Chondrocyte (in vitro differentiated cells): ENCODE data around the gene NLRP3. TPM values are rescaled to one million over a fixed set of nuclear protein-coding genes. Genes with fewer than 3 reads are reported as not detected.
"Not testable (repeated sequence)": the region's sequence is repeated elsewhere in the genome, so short reads cannot be mapped to it uniquely, and the experiment has no call there.

Source experiments
- DNase-seq: peaks from one replicate; pipeline ENCODE4 v3.0.0; 2021; ENCODE audit warnings: mixed read lengths, low spot score
- H3K27ac Mint-ChIP-seq: one replicate; pipeline ENCODE4 v1.8.0; 2021; ENCODE audit warnings: mild to moderate bottlenecking, moderate library complexity, mixed read lengths; ENCODE audit not compliant: unreplicated experiment
- H3K27me3 Mint-ChIP-seq: 2 replicates; pipeline ENCODE4 v1.8.0; 2021; ENCODE audit warnings: low read depth, mixed read lengths
- H3K36me3 Mint-ChIP-seq: 2 replicates; pipeline ENCODE4 v1.8.0; 2021; ENCODE audit warnings: low read depth, mixed read lengths
- H3K4me1 Mint-ChIP-seq: 2 replicates; pipeline ENCODE4 v1.8.0; 2021; ENCODE audit warnings: low read depth, mild to moderate bottlenecking, mixed read lengths
- H3K4me3 Mint-ChIP-seq: one replicate; pipeline ENCODE4 v1.8.0; 2021; ENCODE audit warnings: mild to moderate bottlenecking, moderate library complexity, mixed read lengths; ENCODE audit not compliant: unreplicated experiment
- H3K9me3 Mint-ChIP-seq: 2 replicates; pipeline ENCODE4 v1.8.0; 2021; ENCODE audit warnings: low read depth, mixed read lengths
- CTCF ChIP-seq: fragments of 200-600 bp; sonication (generic); IDR thresholded peaks from 2 replicates; pipeline ENCODE4 v1.5.0; 2021; ENCODE audit warnings: antibody characterized with exemption, mild to moderate bottlenecking, moderate library complexity
- total RNA-seq: library from RNA; stranded (reverse); gene quantifications from 3 replicates; pipeline ENCODE4 v1.2.1, GENCODE V29; 2021

Gene NLRP3
- total RNA-seq, 1 donor from 2014 or later, result 0.15 TPM

- Mint-ChIP-seq H3K9me3 (no peaks in the 10 kb centered on the region), H3K36me3 (no peaks in the 10 kb centered on the region), H3K27ac (no peak overlapping the region), H3K4me1 (peaks cover 9% of the 10 kb centered on the region), H3K27me3 (peaks cover 4% of the 10 kb centered on the region), H3K4me3 (no peak overlapping the region)
- no peak for TF ChIP-seq CTCF
- no peak for DNase-seq
These were observed 28.9 kb upstream of the NLRP3 start for GRCh38 chr1:247387096-247387495.

- no peaks in the 10 kb centered on the region for H3K9me3 Mint-ChIP-seq
- H3K4me3 Mint-ChIP-seq, result no peak overlapping the region
- H3K27me3 Mint-ChIP-seq, result peaks cover 5% of the 10 kb centered on the region
- peaks cover 9% of the 10 kb centered on the region for H3K4me1 Mint-ChIP-seq
- TF ChIP-seq CTCF, result no peak
- no peak overlapping the region for H3K27ac Mint-ChIP-seq
- no peak for DNase-seq
- no peaks in the 10 kb centered on the region for H3K36me3 Mint-ChIP-seq
These were observed 28.4 kb upstream of the NLRP3 start for GRCh38 chr1:247387565-247387964.

- DNase-seq, result no peak
- Mint-ChIP-seq H3K36me3 (no peaks in the 10 kb centered on the region), H3K9me3 (no peaks in the 10 kb centered on the region), H3K27ac (no peak overlapping the region), H3K4me1 (peaks cover 5% of the 10 kb centered on the region), H3K27me3 (peaks cover 4% of the 10 kb centered on the region), H3K4me3 (peak overlapping the region; percentile 28)
- TF ChIP-seq CTCF, result peak; percentile 93
These were observed 25.7 kb upstream of the NLRP3 start for GRCh38 chr1:247390116-247390791.

- no peaks in the 10 kb centered on the region for H3K36me3 Mint-ChIP-seq
- peaks cover 4% of the 10 kb centered on the region for H3K27me3 Mint-ChIP-seq
- no peak overlapping the region for H3K4me3 Mint-ChIP-seq
- H3K27ac Mint-ChIP-seq, result no peak overlapping the region
- H3K4me1 Mint-ChIP-seq, result peaks cover 5% of the 10 kb centered on the region
- TF ChIP-seq CTCF, result no peak
- no peak for DNase-seq
- H3K9me3 Mint-ChIP-seq, result no peaks in the 10 kb centered on the region
These were observed 25.0 kb upstream of the NLRP3 start for GRCh38 chr1:247390996-247391395.

- TF ChIP-seq CTCF, result no peak
- no peak for DNase-seq
- no peaks in the 10 kb centered on the region for H3K9me3 Mint-ChIP-seq
These were observed 23.9 kb upstream of the NLRP3 start for GRCh38 chr1:247392088-247392487.

GRCh38 chr1:247395075-247395474 is 20.9 kb upstream of the NLRP3 start:
- not testable (repeated sequence) for H3K36me3 Mint-ChIP-seq, DNase-seq, H3K27me3 Mint-ChIP-seq, H3K9me3 Mint-ChIP-seq, H3K4me3 Mint-ChIP-seq, H3K4me1 Mint-ChIP-seq, H3K27ac Mint-ChIP-seq

More at GRCh38 chr1:247392088-247392487, 23.9 kb upstream of the NLRP3 start:
- H3K27ac Mint-ChIP-seq, result no peak overlapping the region
- H3K36me3 Mint-ChIP-seq, result no peaks in the 10 kb centered on the region
- no peak overlapping the region for H3K4me3 Mint-ChIP-seq
- peaks cover 4% of the 10 kb centered on the region for H3K27me3 Mint-ChIP-seq
- H3K4me1 Mint-ChIP-seq, result peaks cover 5% of the 10 kb centered on the region
